NCI-H2029 treated with DMSO at 0.1 percent for 48 hours (cell line): ENCODE results near the gene LONRF3.
"Not testable (repeated sequence)": the region's sequence is repeated elsewhere in the genome, so short reads cannot be mapped to it uniquely, and the experiment has no call there.

Experiments
- DNase-seq: peaks from one replicate; lab custom pipeline; 2025; lab: John Stamatoyannopoulos, UW

Gene LONRF3

GRCh38 chrX:118988911-118989310, 14.5 kb downstream of the LONRF3 start:
- no peak for DNase-seq

- no peak for DNase-seq
These were observed 15.5 kb downstream of the LONRF3 start for GRCh38 chrX:118989886-118990285.

GRCh38 chrX:118990512-118991227, 16.3 kb downstream of the LONRF3 start:
- no peak for DNase-seq

GRCh38 chrX:118992441-118993121, 18.2 kb downstream of the LONRF3 start:
- not testable (repeated sequence) for DNase-seq

GRCh38 chrX:119003462-119003861, 29.0 kb downstream of the LONRF3 start:
- DNase-seq, result no peak

GRCh38 chrX:119004920-119005524, 30.6 kb downstream of the LONRF3 start:
- DNase-seq, result peak; percentile 9

GRCh38 chrX:119007189-119007770, 32.9 kb downstream of the LONRF3 start:
- no peak for DNase-seq

- DNase-seq, result no peak
These were observed 33.8 kb downstream of the LONRF3 start for GRCh38 chrX:119008110-119008744.

GRCh38 chrX:119009071-119009470, 34.7 kb downstream of the LONRF3 start:
- no peak for DNase-seq

- DNase-seq, result no peak
These were observed 36.1 kb downstream of the LONRF3 start for GRCh38 chrX:119010491-119010890.

GRCh38 chrX:119013164-119013563, 38.7 kb downstream of the LONRF3 start:
- no peak for DNase-seq

GRCh38 chrX:119015407-119016237, 41.2 kb downstream of the LONRF3 start:
- DNase-seq, result no peak

GRCh38 chrX:119017077-119017476, 42.7 kb downstream of the LONRF3 start:
- no peak for DNase-seq

- DNase-seq, result no peak
These were observed 51.5 kb downstream of the LONRF3 start for GRCh38 chrX:119025900-119026299.

- DNase-seq, result not testable (repeated sequence)
These were observed 51.9 kb downstream of the LONRF3 start for GRCh38 chrX:119026344-119026743.

- DNase-seq, result not testable (repeated sequence)
These were observed 53.7 kb downstream of the LONRF3 start for GRCh38 chrX:119027960-119028732.

GRCh38 chrX:119028733-119029330, 54.4 kb downstream of the LONRF3 start:
- no peak for DNase-seq

GRCh38 chrX:119029656-119030055, 55.2 kb downstream of the LONRF3 start:
- DNase-seq, result not testable (repeated sequence)

- DNase-seq, result no peak
These were observed 56.6 kb downstream of the LONRF3 start for GRCh38 chrX:119030990-119031389.
